NCI-H2227 (cell line): Measurements from ENCODE around the gene ZNF267.
"Not testable (repeated sequence)": the region's sequence is repeated elsewhere in the genome, so short reads cannot be mapped to it uniquely, and the experiment has no call there.

Source experiments
- DNase-seq: peaks from one replicate; lab custom pipeline; 2025; ENCODE audit not compliant: unreplicated experiment; lab: John Stamatoyannopoulos, UW

Gene ZNF267

DNA sequence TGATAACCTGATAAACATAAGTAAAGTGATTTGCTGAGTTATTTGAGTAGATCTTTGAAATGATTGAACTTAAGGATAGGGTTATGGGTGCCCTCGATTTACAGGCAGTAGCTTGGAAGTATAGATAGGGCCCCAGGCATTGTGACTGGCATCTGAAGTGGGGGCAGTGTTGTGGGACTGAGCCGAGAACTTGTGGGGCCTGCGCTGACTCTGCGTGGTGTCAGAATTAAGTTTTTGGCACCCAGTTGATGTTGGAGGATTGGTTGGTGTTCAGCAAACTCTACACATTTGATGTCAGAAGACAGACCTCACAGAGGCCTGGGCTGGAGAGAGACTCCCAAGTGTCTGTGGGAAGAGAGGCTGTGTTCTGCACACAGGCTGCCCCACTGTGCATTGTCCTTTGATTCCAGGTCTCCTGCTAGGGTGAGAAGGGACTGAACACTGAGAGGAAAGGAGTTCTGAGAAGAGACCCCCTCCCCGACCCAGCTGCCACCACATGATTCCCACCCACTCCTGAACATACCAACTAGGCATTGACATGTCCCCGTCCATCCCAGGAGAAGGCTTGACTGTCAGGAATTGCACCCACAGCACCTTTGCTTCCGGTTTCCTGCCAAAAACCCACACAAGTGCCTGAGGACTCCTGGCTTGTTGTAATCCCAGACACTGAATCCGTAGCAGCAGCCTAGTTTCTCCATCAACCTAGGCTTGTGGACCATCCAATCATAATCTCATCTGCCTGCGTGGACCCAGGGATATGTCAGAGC is 4.5 kb downstream of the ZNF267 start:
- DNase-seq, result no peak

DNA sequence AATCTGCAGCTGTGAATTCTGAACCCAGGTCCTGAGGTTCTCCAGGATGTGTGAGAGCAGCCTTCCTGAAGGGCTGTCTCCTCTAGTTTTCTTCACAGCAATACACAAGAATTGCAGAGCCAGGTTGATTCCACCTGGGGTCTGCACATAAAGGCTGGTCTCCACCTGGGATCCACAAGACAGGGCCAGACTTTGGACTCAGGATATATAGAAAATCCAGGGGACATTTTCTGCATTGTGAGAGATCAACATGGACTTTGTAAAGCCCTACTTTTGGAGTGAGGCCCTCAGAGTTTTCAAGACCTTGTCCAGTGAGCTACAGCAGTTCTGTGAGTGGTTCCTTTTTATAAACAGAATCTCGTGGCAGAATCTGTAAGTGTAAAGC is 6.3 kb downstream of the ZNF267 start:
- DNase-seq, result no peak

DNA sequence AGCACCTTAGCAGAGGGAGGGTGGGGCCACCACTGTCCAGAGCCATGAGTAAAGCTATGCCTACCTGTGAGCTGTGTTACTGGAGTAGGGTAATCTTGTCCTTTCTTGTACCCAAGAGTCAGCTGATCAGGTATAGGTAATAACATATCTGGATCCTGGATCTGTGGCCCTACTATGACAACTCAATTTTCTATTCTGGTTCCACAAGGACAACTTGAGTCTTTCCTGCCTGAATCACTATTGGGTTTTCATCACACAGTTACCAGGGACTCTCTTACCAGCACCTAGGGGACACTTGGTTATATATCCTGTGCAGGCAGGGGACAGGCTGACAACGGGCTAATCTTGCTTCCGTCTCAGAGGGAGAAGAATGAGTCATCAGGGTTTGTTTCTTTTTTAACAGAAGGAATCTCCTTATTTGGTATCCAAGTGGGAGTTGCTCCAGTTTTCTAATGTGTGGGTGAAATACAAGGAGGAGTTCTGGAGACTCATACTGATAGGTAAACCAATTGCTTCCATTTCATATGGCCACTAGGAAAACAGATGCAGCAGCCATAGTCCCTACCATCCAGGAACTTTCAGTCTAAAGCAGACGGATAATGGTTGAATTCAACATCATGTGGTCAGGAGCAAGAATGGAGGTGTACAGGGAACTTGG is 6.8 kb downstream of the ZNF267 start:
- DNase-seq, result no peak

- DNase-seq, result no peak
Measured at GRCh38 chr16:31886227-31886626, 12.6 kb downstream of the ZNF267 start.

GRCh38 chr16:31888735-31889134 is 15.1 kb downstream of the ZNF267 start:
- no peak for DNase-seq

GRCh38 chr16:31892111-31892510 is 18.5 kb downstream of the ZNF267 start:
- not testable (repeated sequence) for DNase-seq

GRCh38 chr16:31893824-31894223 is 20.2 kb downstream of the ZNF267 start:
- no peak for DNase-seq

DNA sequence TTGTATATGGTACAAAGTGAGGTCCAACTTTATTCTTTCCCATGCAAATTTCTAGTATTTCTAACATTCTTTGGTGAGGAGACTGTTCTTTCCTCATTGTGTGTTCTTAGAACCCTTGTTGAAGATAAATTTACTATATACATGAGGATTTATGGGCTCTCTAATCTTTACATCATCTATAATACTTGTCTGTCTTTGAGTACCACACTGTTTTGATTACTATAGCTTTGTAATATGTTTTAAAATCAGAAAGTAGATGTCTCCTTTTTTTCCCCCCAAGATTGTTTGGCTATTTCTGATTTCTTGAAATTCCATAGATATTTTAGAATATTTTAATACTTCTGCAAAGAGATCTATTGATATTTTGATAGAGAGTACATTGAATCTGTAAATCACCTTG is 23.7 kb downstream of the ZNF267 start:
- no peak for DNase-seq

DNA sequence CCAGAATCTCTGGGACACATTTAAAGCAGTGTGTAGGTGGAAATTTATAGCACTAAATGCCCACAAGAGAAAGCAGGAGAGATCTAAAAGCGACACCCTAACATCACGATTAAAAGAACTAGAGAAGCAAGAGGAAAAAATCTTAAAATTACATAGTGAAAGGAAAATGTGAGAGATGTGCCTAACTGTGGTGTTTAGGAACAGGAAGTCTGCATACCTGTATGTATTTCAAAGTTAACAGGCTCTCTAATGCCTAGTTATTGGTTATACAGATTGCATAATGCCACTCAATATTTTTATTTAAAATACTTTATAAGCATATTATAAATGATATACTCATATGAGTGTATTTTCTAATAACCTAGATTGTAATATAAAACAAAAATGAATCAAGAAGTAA is 25.9 kb downstream of the ZNF267 start:
- no peak for DNase-seq

- DNase-seq, result not testable (repeated sequence)
Measured at GRCh38 chr16:31904571-31904970, 31.0 kb downstream of the ZNF267 start.

- no peak for DNase-seq
Measured at GRCh38 chr16:31913668-31914067, 40.1 kb downstream of the ZNF267 start.

GRCh38 chr16:31916056-31916488 is 42.5 kb downstream of the ZNF267 start:
- no peak for DNase-seq

- DNase-seq, result no peak
Measured at GRCh38 chr16:31920373-31920772, 46.8 kb downstream of the ZNF267 start.

DNA sequence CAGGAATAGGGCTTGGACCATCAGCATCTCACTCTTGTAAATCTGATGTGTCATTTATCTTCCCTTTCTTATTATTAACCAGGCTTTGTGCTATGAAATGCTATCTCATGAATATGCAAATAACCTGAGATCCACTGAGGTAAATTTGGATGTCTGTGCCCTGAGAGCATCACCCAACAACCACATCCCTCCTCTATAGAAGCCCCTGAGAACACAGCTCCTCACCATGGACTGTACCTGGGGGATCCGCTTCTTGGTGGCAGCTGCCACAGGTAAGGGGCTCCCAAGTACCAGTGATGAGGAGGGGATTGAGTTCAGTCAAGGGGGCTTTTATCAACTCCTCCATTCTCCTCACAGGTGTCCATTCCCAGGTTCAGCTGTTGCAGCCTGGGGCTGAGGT is 78.2 kb downstream of the ZNF267 start:
- not testable (repeated sequence) for DNase-seq

GRCh38 chr16:31952206-31952605 is 78.6 kb downstream of the ZNF267 start:
- not testable (repeated sequence) for DNase-seq

DNA sequence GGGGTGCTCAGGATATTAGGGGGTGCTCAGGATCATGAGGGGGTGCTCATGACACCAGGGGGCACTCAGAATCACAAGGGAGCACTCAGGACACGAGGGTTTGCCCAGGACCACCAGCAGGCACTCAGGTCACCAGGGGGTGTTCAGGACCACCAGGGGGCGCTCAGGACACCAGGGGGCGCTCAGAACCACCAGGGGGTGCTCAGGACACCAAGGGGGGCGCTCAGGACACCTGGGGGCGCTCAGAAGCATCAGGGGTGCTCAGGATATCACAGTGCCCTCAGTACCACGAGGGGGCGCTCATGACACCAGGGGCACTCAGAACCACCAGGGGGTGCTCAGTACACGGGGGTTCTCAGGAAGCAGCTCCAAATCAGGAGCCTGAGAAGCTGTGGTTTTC is 82.6 kb downstream of the ZNF267 start:
- not testable (repeated sequence) for DNase-seq

DNA sequence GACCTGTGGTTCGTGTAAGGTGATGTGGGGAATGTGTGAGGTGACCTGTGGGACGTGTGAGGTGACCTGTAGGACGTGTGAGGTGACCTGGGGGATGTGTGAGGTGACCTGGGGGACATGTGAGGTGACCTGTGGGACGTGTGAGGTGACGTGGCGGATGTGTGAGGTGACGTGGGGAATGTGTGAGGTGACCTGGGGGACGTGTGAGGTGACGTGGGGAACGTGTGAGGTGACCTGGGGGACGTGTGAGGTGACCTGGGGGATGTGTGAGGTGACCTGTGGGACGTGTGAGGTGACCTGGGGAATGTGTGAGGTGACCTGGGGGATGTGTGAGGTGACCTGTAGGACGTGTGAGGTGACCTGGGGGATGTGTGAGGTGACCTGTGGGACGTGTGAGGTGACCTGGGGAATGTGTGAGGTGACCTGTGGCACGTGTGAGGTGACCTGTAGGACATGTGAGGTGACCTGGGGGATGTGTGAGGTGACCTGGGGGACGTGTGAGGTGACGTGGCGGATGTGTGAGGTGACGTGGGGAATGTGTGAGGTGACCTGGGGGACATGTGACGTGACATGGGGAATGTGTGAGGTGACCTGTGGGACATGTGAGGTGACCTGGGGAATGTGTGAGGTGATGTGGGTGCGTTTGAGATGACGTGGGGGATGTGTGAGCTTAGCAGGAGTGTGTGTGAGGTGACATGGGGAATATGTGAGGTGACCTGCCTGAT is 86.7 kb downstream of the ZNF267 start:
- DNase-seq, result not testable (repeated sequence)
